ENCODE results near the gene BLOC1S6. TPM values are rescaled to one million over a fixed set of nuclear protein-coding genes. Genes with fewer than 3 reads are reported as not detected.

BLOC1S6 gene
- total and polyA plus RNA-seq, 2 of the 8 experiments (the other 6 are each of a cell fraction or from before 2014, with no cell fraction given): 4.5 to 28.8 TPM

- no peak overlapping the region for H3K9ac ChIP-seq (replicated peaks in 1 of 4; ENCODE audit: extremely low read depth in 1 of 4, low read depth in 3 of 4, low read length in 3 of 4)
- no peaks in the 10 kb centered on the region for H3K9me3 ChIP-seq (ENCODE audit: insufficient read depth in 2 of 2, low read depth in 1 of 2, low read length in 1 of 2)
- H3K4me1 ChIP-seq (replicated peaks in 1 of 4; ENCODE audit: control insufficient read depth in 3 of 4, insufficient read depth in 4 of 4, low read length in 3 of 4): no peaks in the 10 kb centered on the region
- H3K4me3 ChIP-seq (ENCODE audit: extremely low read depth in 1 of 4, insufficient read depth in 2 of 4, low read depth in 3 of 4, low read length in 4 of 4): no peak overlapping the region
- no peak overlapping the region for H2BK20ac ChIP-seq (ENCODE audit: low read length)
- no peaks in the 10 kb centered on the region for H3K79me2 ChIP-seq (ENCODE audit: control insufficient read depth in 1 of 2, insufficient read depth in 2 of 2, low read length in 2 of 2)
- no peak overlapping the region for H2BK5ac ChIP-seq (ENCODE audit: low read depth, low read length)
- WGBS, 2 experiments (ENCODE audit: extremely low coverage in 1 of 2, insufficient coverage in 1 of 2, insufficient read length in 1 of 2, insufficient replicate concordance in 2 of 2, low coverage in 1 of 2, low lambda C conversion rate in 2 of 2, missing lambda C conversion rate in 1 of 2): 73% methylated on average over 3 of the region's 3 CpGs; no CpG with 5 or more reads in 1 of the 2 experiments
- H3K27ac ChIP-seq (ENCODE audit: low read depth, low read length): no peak overlapping the region
- FAIRE-seq (no peak), DNase-seq (ENCODE audit: low read depth in 1 of 2, low spot score in 2 of 2) (no peak)
- H3K27me3 ChIP-seq (replicated peaks in 1 of 4; ENCODE audit: control insufficient read depth in 3 of 4, extremely low read depth in 1 of 4, insufficient read depth in 3 of 4, low read length in 3 of 4): no peaks in the 10 kb centered on the region; a peak in 1 of 7 replicates
- H3K4me2 ChIP-seq (ENCODE audit: insufficient read depth in 1 of 2, low read depth in 2 of 2, low read length in 2 of 2): no peak overlapping the region
- H2BK120ac ChIP-seq (replicated peaks; ENCODE audit: low read depth, low read length): no peak overlapping the region
- H3K23me2 ChIP-seq (ENCODE audit: low read depth, low read length): no peaks in the 10 kb centered on the region
- H3K56ac ChIP-seq (replicated peaks; ENCODE audit: insufficient read length, low read depth, low read length): no peak overlapping the region
- TF ChIP-seq TCF12 (IDR thresholded peaks at IDR 0.05; ENCODE audit: low read depth, low read length): no peak
- TF ChIP-seq CBX8 (IDR thresholded peaks at IDR 0.05; ENCODE audit: borderline replicate concordance, low read depth, low read length): no peak
- no peak overlapping the region for H4K8ac ChIP-seq (ENCODE audit: extremely low read depth, insufficient read depth, low read length)
- H4K20me1 ChIP-seq (replicated peaks in 1 of 2; ENCODE audit: control insufficient read depth in 1 of 2, insufficient read depth in 2 of 2, low read length in 2 of 2): no peaks in the 10 kb centered on the region
- no peak overlapping the region for H3K18ac ChIP-seq (ENCODE audit: extremely low read depth, low read length)
- H3K4ac ChIP-seq (replicated peaks; ENCODE audit: insufficient read length, low read depth, low read length): no peak overlapping the region
- no peak overlapping the region for H3K14ac ChIP-seq (ENCODE audit: insufficient read length)
- H3K23ac ChIP-seq (ENCODE audit: insufficient read length): no peak overlapping the region
- H3K36me3 ChIP-seq (ENCODE audit: control insufficient read depth in 2 of 4, insufficient read depth in 4 of 4, low read length in 3 of 4): no peaks in the 10 kb centered on the region
- H2AK5ac ChIP-seq (ENCODE audit: low read depth, low read length): no peak overlapping the region
- H3K79me1 ChIP-seq (ENCODE audit: low read depth, low read length): no peaks in the 10 kb centered on the region
- CTCF ChIA-PET (ENCODE audit: partially characterized antibody): no interaction called here
- POLR2A ChIA-PET (ENCODE audit: partially characterized antibody): no interaction called here
- no peak overlapping the region for H4K5ac ChIP-seq (ENCODE audit: insufficient read length, low read depth, low read length)
- no peak overlapping the region for H2AFZ ChIP-seq (ENCODE audit: low read length)
- no peak overlapping the region for H4K91ac ChIP-seq (replicated peaks; ENCODE audit: insufficient read length, low read length)
- H2BK15ac ChIP-seq (ENCODE audit: low read length): no peak overlapping the region
- no peak overlapping the region for H2BK12ac ChIP-seq (ENCODE audit: low read depth, low read length)
Observed at GRCh38 chr15:45550436-45550835, 36.7 kb upstream of the BLOC1S6 start.

Measured in H1 (cell line).